WTC11 (cell line): ENCODE data around the gene CFAP20. TPM values are rescaled to one million over a fixed set of nuclear protein-coding genes. Genes with fewer than 3 reads are reported as not detected.

Experiments used
- ATAC-seq: fragments of 200-7000 bp; cut with Tn5 transposase; 2 replicates; pipeline ENCODE4 v1.10.0; 2021; ENCODE audit warnings: mild to moderate bottlenecking, moderate library complexity
- CTCF ChIA-PET: fragments of 300-600 bp; sonication (Branson Sonifier 250); formaldehyde crosslinking; loops from one replicate; lab custom pipeline; 2021; ENCODE audit warnings: antibody characterized with exemption; lab: Charles Lee
- POLR2A ChIA-PET: fragments of 350-600 bp; sonication (Branson Sonifier 250); formaldehyde crosslinking; loops from one replicate; lab custom pipeline; 2021; ENCODE audit warnings: antibody characterized with exemption; lab: Charles Lee
- DNase-seq: peaks from one replicate; pipeline ENCODE4 v3.0.0; 2021; ENCODE audit warnings: low spot score
- H3K27ac Mint-ChIP-seq: 2 replicates; pipeline ENCODE4 v1.8.0; 2021; ENCODE audit warnings: mixed read lengths
- H3K27me3 Mint-ChIP-seq: 2 replicates; pipeline ENCODE4 v1.8.0; 2021; ENCODE audit warnings: low read depth, mild to moderate bottlenecking, moderate library complexity, mixed read lengths
- H3K36me3 Mint-ChIP-seq: 2 replicates; pipeline ENCODE4 v1.8.0; 2021; ENCODE audit warnings: mixed read lengths
- H3K4me1 Mint-ChIP-seq: 2 replicates; pipeline ENCODE4 v1.8.0; 2022; ENCODE audit warnings: mixed read lengths
- H3K4me3 Mint-ChIP-seq: 2 replicates; pipeline ENCODE4 v1.8.0; 2021; ENCODE audit warnings: mild to moderate bottlenecking, moderate library complexity, mixed read lengths
- H3K9me3 Mint-ChIP-seq: 2 replicates; pipeline ENCODE4 v1.8.0; 2021; ENCODE audit warnings: mixed read lengths
- ATF2 ChIP-seq: sonication (generic); formaldehyde crosslinking; IDR thresholded peaks from 2 replicates; pipeline ENCODE4 v1.8.1; 2022; ENCODE audit warnings: low read depth, missing genetic modification reagents, borderline replicate concordance
- CTCF ChIP-seq: fragments of 200-600 bp; IDR thresholded peaks from 2 replicates; pipeline ENCODE4 v1.8.0; 2022; ENCODE audit warnings: antibody characterized with exemption
- EMX1 ChIP-seq: fragments of 250-450 bp; sonication (Bioruptor Pico); IDR thresholded peaks from 2 replicates; pipeline ENCODE4 v1.8.0; 2021; ENCODE audit warnings: mild to moderate bottlenecking
- GABPB1 ChIP-seq: sonication (generic); formaldehyde crosslinking; IDR thresholded peaks from 2 replicates; pipeline ENCODE4 v1.8.1; 2023; ENCODE audit warnings: mild to moderate bottlenecking, missing genetic modification reagents
- HMGA2 ChIP-seq: fragments of 250-450 bp; sonication (Bioruptor Pico); IDR thresholded peaks from 2 replicates; pipeline ENCODE4 v1.4.0; 2021; ENCODE audit warnings: mild to moderate bottlenecking, moderate library complexity
- JAZF1 ChIP-seq: fragments of 250-450 bp; sonication (Bioruptor Pico); IDR thresholded peaks from 2 replicates; pipeline ENCODE4 v1.9.0; 2021; ENCODE audit warnings: moderate library complexity, mild to moderate bottlenecking, inconsistent platforms
- NFE2L1 ChIP-seq: sonication (generic); formaldehyde crosslinking; IDR thresholded peaks from 2 replicates; pipeline ENCODE4 v1.8.1; 2023; ENCODE audit warnings: missing genetic modification reagents
- NR3C1 ChIP-seq: sonication (generic); formaldehyde crosslinking; conservative IDR thresholded peaks from 2 replicates; pipeline ENCODE4 v1.8.1; 2023; ENCODE audit warnings: low read depth, mild to moderate bottlenecking, missing genetic modification reagents
- PREB ChIP-seq: sonication (generic); formaldehyde crosslinking; IDR thresholded peaks from 2 replicates; pipeline ENCODE4 v1.8.1; 2022; ENCODE audit warnings: mild to moderate bottlenecking, missing genetic modification reagents, moderate library complexity, borderline replicate concordance
- SMAD4 ChIP-seq: sonication (generic); formaldehyde crosslinking; IDR thresholded peaks from 2 replicates; pipeline ENCODE4 v1.8.0; 2022; ENCODE audit warnings: mild to moderate bottlenecking, missing genetic modification reagents
- TCF7 ChIP-seq: sonication (generic); formaldehyde crosslinking; IDR thresholded peaks from 2 replicates; pipeline ENCODE4 v1.8.0; 2022; ENCODE audit warnings: mild to moderate bottlenecking, low read depth, missing genetic modification reagents, moderate library complexity
- ZBTB21 ChIP-seq: sonication (generic); formaldehyde crosslinking; IDR thresholded peaks from 2 replicates; pipeline ENCODE4 v1.8.1; 2023; ENCODE audit warnings: mild to moderate bottlenecking, missing genetic modification reagents, borderline replicate concordance
- ZNF219 ChIP-seq: sonication (generic); formaldehyde crosslinking; IDR thresholded peaks from 2 replicates; pipeline ENCODE4 v1.8.0; 2023; ENCODE audit warnings: missing genetic modification reagents, mild to moderate bottlenecking, borderline replicate concordance
- ZNF416 ChIP-seq: fragments of 250-450 bp; sonication (Bioruptor Pico); IDR thresholded peaks from 2 replicates; pipeline ENCODE4 v1.9.0; 2021; ENCODE audit warnings: mild to moderate bottlenecking, inconsistent platforms
- ZNF425 ChIP-seq: fragments of 250-450 bp; sonication (Bioruptor Pico); conservative IDR thresholded peaks from 2 replicates; pipeline ENCODE4 v1.9.0; 2021; ENCODE audit warnings: mild to moderate bottlenecking
- ZNF532 ChIP-seq: fragments of 250-450 bp; sonication (Bioruptor Pico); IDR thresholded peaks from 2 replicates; pipeline ENCODE4 v1.9.0; 2021; ENCODE audit warnings: mild to moderate bottlenecking, borderline replicate concordance
- total RNA-seq: library from RNA; stranded (reverse); gene quantifications from 3 replicates; pipeline ENCODE4 v1.2.3, GENCODE V29; 2021
- TF ChIP-seq, protein P1 (sequence below): sonication (generic); formaldehyde crosslinking; IDR thresholded peaks from 2 replicates; pipeline ENCODE4 v1.8.0; 2022; ENCODE audit warnings: mild to moderate bottlenecking, missing genetic modification reagents
- TF ChIP-seq, protein P2 (sequence below): sonication (generic); formaldehyde crosslinking; IDR thresholded peaks from 2 replicates; pipeline ENCODE4 v1.8.0; 2022; ENCODE audit warnings: mild to moderate bottlenecking, missing genetic modification reagents

The CFAP20 gene
- total RNA-seq, 1 experiment from 2014 or later: 41.9 TPM

DNA sequence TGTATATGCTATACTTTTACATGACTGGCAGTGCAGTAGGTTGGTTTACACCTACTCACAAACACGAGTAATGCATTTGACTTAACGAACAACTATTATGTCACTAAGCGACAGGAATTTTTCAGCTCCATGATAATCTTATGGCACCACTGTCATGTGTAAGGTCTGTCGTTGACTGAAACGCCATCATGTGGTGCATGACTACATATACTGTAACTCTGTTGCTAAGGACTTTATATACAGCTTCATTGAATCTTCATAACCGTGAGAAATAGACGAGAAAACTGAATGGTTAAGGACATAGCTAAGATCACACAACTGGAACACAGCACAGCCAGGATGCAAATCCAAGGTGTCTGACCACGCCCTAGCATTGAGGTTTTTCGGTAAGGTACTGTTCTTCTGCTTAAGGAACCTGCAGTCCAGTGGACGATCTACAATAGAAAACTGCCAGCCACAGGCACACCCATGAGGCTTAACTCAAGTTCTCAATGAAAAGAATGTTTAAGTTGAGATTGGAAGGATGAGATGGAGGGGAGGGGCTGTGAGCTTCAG is 3.3 kb downstream of the CFAP20 start:
- H3K27ac Mint-ChIP-seq: no peak overlapping the region
- no peaks in the 10 kb centered on the region for H3K36me3 Mint-ChIP-seq
- no peak for TF ChIP-seq ZNF416 (CRISPR knock-in tag)
- no peak for TF ChIP-seq ZNF532
- no peak for TF ChIP-seq ZNF425 (CRISPR knock-in tag)
- TF ChIP-seq EMX1 (CRISPR knock-in tag): no peak
- TF ChIP-seq CTCF: no peak
- TF ChIP-seq PREB (CRISPR knock-in tag): no peak
- TF ChIP-seq JAZF1 (CRISPR knock-in tag): no peak
- TF ChIP-seq, protein P1, sequence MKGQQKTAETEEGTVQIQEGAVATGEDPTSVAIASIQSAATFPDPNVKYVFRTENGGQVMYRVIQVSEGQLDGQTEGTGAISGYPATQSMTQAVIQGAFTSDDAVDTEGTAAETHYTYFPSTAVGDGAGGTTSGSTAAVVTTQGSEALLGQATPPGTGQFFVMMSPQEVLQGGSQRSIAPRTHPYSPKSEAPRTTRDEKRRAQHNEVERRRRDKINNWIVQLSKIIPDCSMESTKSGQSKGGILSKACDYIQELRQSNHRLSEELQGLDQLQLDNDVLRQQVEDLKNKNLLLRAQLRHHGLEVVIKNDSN: no peak
- TF ChIP-seq NR3C1: no peak
- no peak for TF ChIP-seq ATF2 (CRISPR knock-in tag)
- TF ChIP-seq HMGA2 (CRISPR knock-in tag): no peak
- TF ChIP-seq ZBTB21 (CRISPR knock-in tag): no peak
- no peak for TF ChIP-seq TCF7 (CRISPR knock-in tag)
- no peak for TF ChIP-seq GABPB1 (CRISPR knock-in tag)
- no peak for TF ChIP-seq NFE2L1 (CRISPR knock-in tag)
- TF ChIP-seq, protein P2, sequence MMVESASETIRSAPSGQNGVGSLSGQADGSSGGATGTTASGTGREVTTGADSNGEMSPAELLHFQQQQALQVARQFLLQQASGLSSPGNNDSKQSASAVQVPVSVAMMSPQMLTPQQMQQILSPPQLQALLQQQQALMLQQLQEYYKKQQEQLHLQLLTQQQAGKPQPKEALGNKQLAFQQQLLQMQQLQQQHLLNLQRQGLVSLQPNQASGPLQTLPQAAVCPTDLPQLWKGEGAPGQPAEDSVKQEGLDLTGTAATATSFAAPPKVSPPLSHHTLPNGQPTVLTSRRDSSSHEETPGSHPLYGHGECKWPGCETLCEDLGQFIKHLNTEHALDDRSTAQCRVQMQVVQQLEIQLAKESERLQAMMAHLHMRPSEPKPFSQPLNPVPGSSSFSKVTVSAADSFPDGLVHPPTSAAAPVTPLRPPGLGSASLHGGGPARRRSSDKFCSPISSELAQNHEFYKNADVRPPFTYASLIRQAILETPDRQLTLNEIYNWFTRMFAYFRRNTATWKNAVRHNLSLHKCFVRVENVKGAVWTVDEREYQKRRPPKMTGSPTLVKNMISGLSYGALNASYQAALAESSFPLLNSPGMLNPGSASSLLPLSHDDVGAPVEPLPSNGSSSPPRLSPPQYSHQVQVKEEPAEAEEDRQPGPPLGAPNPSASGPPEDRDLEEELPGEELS (CRISPR knock-in tag): no peak
- TF ChIP-seq SMAD4 (CRISPR knock-in tag): no peak
- TF ChIP-seq ZNF219 (CRISPR knock-in tag): no peak
- POLR2A ChIA-PET: no interaction called here
- peaks cover 40% of the 10 kb centered on the region for H3K4me1 Mint-ChIP-seq
- H3K9me3 Mint-ChIP-seq: no peaks in the 10 kb centered on the region
- no peak for DNase-seq
- ATAC-seq: no peak
- CTCF ChIA-PET: interaction anchor here (1.0 to 3.3 kb wide), 5 partner anchors 28 to 176 kb away, joined by 3 to 15 read pairs (median 5); no protein-coding TSS in a partner anchor
- no peak overlapping the region for H3K4me3 Mint-ChIP-seq
- no peaks in the 10 kb centered on the region for H3K27me3 Mint-ChIP-seq
